LNCaP clone FGC (cell line): ENCODE results near the gene ARL8A.
A peak's percentile ranks its signal among the peaks of the same experiment; 100 is the strongest.

Experiments
- DNase-seq: peaks from one replicate; pipeline ENCODE4 v3.0.0-alpha.2; 2011; ENCODE audit warnings: low read depth
- H3K4me3 ChIP-seq: 2 replicates; pipeline ENCODE4 v1.5.1; 2011; ENCODE audit warnings: mild to moderate bottlenecking, low read depth, low read length, control low read depth
- TF ChIP-seq, protein P1 (sequence below): IDR thresholded peaks from 2 replicates; pipeline ENCODE4 v1.5.1; 2012; ENCODE audit warnings: mild to moderate bottlenecking; ENCODE audit not compliant: control insufficient read depth, insufficient read depth; ENCODE audit errors: extremely low read depth

Gene ARL8A

DNA sequence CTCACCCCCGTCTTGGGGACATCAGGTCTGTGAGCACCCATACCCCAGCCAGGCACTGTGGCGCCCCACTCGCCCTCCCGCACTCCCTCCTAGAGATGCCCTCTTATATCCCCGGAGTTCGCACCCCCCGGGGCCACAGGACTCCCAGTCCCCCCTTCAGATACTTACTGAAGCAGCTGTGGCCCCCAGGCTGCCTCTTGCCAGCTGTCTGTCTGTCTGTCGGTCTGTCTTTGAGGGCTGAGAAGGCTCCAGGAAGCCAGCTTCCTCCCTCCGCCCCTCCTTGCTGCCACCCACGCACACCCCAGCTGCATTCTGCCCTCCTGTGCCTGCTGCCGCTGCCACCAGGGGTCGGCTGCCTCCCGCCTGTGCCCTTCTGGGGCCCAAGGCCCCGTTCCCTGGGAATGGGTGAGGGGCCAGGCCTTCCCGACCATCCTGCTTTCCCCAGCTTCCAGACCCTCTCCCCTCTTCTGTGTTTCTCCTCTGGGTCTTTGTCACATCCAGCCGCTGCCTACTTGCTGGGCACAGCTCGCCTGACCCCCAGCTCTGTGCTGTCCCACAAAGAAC lies 15.9 kb upstream of the ARL8A start, which contains the start of gene PTPN7:
PTPN7 (minus strand) TSS at position 226 of the 564 bp plus-strand sequence. CDS start 1,200 bp downstream, outside the sequence.
- no peak for DNase-seq
- TF ChIP-seq, protein P1, sequence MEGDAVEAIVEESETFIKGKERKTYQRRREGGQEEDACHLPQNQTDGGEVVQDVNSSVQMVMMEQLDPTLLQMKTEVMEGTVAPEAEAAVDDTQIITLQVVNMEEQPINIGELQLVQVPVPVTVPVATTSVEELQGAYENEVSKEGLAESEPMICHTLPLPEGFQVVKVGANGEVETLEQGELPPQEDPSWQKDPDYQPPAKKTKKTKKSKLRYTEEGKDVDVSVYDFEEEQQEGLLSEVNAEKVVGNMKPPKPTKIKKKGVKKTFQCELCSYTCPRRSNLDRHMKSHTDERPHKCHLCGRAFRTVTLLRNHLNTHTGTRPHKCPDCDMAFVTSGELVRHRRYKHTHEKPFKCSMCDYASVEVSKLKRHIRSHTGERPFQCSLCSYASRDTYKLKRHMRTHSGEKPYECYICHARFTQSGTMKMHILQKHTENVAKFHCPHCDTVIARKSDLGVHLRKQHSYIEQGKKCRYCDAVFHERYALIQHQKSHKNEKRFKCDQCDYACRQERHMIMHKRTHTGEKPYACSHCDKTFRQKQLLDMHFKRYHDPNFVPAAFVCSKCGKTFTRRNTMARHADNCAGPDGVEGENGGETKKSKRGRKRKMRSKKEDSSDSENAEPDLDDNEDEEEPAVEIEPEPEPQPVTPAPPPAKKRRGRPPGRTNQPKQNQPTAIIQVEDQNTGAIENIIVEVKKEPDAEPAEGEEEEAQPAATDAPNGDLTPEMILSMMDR, result no peak

DNA sequence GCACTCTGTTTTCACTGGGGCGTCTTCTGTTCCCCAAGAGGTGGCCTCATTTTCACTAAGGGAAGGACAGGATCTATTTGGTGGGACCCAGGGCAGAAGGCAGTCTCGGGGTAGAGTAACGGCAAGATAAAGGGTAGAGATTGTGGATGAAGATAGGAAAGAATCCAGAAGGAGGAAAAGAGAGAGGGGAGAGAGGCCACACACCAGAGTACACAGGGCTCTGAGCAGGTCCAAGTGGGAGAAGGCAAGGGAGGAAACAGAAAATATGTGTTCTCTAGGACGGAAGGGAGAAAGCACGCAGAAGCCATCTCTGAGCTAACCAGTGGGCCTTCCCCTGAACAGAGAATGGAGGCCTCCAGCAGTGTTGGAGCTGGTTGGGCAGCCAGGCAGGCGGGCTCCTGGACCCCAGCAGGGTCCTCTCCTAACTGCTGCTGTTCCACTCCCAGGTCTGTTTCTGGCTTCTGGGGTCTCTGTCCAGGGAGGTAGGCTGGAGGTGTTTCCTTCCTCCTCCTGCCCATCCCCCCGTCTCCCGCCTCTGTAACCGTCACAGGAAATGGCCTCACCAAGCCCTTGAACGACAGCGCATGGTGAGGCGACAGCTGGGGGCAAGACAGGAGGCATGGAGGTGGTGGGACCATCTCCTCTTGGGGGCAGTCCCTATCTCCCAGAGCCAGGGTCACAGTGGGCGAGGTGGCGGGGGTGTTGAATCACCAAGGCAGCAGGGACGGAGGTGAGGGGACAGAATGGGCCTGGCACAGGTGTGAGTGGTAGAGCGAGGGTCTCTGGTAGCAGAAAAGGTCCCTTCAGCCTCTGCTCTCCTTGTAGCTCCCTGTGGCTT lies 15.2 kb upstream of the ARL8A start:
- TF ChIP-seq, protein P1, result no peak
- DNase-seq, result no peak
- H3K4me3 ChIP-seq, result no peak overlapping the region

More for the DNA sequence above, 15.9 kb upstream of the ARL8A start, which contains the start of gene PTPN7:
- H3K4me3 ChIP-seq, result no peak within 1 kb of the TSS

DNA sequence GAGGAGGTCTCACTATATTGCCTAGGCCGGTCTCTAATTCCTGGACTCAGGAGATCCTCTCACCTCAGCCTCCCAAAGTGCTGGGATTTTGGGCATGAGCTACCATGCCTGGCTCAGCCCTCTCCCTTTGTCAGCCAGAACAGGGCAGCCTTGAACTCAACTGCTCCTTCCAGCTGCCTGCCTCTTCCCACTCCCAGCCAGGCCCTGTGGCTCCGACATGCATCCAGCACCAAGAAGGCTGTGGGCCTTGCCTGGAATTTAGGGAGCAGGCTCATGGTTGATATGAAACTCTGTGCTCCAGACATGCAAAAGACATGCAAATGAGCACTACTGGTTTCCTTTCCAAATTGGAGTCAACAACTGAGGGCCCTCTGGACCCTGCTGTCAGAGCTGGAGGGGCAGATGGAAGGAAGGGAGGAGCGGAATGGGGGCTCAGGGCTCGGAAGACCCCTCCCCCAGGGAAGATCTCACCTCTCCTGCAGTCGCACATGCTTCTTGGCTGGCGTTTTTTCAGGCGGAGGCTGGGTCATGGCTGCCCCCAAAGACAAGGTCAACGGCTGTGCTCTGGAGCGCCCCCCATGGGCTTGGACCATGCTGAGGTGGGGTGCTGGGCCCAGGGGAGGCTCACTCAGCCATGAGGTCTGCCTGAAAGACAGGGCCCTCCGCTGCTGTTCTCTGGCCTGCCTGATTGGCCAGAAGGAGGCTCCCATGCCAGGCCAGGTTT lies 14.4 kb upstream of the ARL8A start:
- H3K4me3 ChIP-seq, result no peak overlapping the region
- TF ChIP-seq, protein P1, result no peak
- no peak for DNase-seq

- TF ChIP-seq, protein P1, result no peak
- no peak overlapping the region for H3K4me3 ChIP-seq
- DNase-seq, result no peak
Measured at GRCh38 chr1:202157945-202158344, 13.4 kb upstream of the ARL8A start.

DNA sequence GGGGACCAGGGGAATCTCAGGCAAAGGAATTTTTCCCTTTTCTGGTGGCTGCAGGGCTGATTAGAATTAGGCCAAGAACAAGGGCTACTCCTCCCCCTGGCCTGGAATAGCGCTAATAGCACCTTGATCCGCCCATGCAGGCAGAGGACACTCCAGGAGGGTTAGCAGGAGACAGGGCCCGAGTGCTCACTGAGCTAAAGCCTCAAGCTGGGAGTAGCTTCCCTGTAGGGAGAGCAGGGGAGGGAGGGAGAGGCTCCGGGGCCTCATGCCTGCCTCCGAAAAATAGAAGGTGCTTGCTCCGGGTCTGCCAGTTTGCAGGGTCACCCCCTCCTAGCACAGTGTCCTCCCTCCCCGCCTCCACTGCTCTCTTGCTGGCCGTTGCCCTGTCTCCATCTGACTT lies 12.1 kb upstream of the ARL8A start:
- DNase-seq, result no peak

DNA sequence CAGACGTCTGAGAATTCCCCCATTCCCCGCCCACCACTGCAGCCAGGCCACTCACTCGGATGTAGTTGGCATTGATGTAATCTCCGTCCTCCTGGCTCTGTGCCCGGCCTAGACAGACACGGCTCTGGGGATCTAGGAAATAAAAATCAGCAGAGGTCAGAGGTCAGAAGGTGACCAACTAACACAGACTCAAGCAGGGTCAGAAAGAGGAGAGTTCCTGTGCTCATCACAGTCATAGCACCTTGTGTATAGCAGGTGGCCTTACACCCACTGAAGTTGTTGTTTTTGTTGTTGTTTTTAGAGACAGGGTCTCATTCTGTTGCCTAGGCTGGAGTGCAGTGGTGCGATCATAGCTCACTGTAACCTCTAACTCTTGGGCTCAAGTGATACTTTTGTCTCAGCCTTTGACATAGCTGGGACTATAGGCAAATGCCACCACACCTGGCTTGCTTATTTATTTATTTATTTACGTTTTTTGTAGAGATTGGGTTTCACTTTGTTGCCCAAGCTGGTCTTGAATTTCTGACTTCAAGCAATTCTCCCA lies 11.0 kb upstream of the ARL8A start:
- TF ChIP-seq, protein P1, result no peak
- H3K4me3 ChIP-seq, result no peak overlapping the region
- DNase-seq, result peak; percentile 35

More for the DNA sequence above, 12.1 kb upstream of the ARL8A start:
- no peak overlapping the region for H3K4me3 ChIP-seq
- TF ChIP-seq, protein P1, result no peak
